ENCODE data around the gene RBM34.

Gene RBM34

GRCh38 chr1:235152235-235152634 lies 8.8 kb downstream of the RBM34 start:
- DNase-seq = no peak

DNA sequence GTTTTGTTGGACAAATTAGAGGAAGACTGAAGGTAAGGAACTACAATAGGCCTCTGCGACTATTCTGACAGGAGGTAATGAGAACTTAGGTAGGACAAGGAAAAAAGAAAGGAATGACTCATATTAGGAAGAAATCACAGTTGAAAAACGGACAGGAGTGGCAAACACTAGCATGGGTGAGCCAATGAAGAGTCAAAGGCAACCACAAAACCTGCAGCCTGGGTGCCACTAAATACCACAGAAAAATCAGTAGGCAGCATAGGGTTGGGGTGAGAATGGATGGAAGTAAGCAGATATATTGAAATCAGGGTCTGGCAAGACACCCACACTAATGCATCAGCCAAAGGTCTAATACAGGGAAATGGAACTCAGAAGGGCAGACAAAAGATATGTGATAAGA lies 10.0 kb downstream of the RBM34 start:
- no peak for DNase-seq

DNA sequence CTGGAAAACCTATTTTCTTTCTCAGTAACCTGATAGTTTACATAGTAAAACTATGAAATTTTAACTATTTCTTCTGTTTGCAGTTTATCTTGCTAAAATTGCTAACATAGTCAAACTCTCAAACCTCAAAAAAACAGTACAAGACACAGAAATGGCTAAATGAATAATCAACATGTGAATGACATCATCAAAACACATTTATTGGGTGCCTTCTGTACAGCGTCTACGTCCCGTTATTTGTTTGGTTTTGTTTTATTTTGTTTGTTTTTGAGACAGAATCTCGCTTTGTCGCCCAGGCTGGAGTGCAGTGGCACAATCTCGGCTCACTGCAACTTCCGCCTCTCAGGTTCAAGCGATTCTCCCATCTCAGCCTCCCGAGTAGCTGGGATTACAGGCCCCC lies 11.2 kb downstream of the RBM34 start:
- no peak for DNase-seq

GRCh38 chr1:235147269-235147668 lies 13.8 kb downstream of the RBM34 start:
- DNase-seq = no peak

DNA sequence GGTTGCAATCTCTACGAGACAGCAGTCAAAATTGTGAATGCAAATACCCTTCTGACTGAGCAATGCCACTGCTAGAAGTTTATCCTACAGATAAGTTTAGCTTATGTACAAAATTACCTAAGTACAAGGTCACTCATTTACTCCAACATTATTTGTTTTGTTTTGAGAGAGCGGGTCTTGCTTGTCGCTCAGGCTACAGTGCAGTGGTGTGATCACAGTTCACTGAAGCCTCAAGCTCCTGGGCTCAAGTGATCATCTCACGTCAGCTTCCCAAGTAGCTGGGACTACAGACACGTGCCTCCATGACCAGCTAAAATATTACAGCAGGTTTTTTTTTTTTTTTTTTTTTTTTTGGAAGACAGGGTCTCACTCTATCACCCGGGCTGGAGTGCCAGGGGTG lies 15.4 kb downstream of the RBM34 start:
- no peak for DNase-seq

DNA sequence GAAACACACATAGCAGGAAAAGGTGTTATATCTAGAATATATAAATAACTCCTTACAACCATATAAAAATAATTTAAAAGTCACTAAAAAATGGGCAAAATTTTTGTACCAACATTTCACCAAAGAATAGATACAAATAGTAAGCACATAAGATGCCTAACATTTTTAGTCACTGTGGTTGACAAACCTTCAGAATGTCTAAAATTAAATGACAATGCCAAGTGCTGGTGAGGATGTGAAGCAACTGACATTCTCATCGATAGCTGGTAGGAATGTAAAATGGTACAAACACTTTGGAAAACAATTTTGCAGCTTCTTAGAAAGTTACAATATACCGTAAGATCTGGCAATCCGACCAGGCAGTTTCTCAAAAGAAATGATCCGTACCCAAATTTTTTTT lies 18.1 kb downstream of the RBM34 start:
- DNase-seq = no peak

- no peak for DNase-seq
Observed at GRCh38 chr1:235139315-235139714, 21.7 kb downstream of the RBM34 start.

DNA sequence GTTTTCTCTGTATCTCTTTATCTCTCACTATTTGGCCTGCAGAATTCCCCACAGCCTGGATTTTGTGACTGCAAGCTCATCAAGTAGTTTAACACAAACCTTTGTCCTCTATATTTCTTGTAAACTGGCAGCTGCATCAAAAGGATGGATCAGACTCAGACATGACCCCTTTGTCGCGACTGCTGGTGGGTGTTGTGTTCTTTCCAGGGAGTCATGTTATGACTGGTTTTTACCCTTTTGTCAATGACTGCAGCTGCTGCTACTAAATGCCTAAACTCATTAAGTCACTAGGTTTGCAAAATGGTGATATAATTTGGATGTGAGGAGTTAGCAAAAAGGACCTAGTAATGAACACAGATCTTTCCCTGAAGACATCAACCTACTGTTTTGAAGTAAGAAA lies 22.2 kb downstream of the RBM34 start:
- no peak for DNase-seq

GRCh38 chr1:235136111-235136510 lies 24.9 kb downstream of the RBM34 start:
- no peak for DNase-seq

GRCh38 chr1:235134171-235134570 lies 26.9 kb downstream of the RBM34 start:
- no peak for DNase-seq

- DNase-seq = no peak
Observed at GRCh38 chr1:235133086-235133485, 28.0 kb downstream of the RBM34 start.

GRCh38 chr1:235131961-235132360 lies 29.1 kb downstream of the RBM34 start:
- no peak for DNase-seq

- no peak for DNase-seq
Observed at GRCh38 chr1:235130766-235131270, 30.2 kb downstream of the RBM34 start.

DNA sequence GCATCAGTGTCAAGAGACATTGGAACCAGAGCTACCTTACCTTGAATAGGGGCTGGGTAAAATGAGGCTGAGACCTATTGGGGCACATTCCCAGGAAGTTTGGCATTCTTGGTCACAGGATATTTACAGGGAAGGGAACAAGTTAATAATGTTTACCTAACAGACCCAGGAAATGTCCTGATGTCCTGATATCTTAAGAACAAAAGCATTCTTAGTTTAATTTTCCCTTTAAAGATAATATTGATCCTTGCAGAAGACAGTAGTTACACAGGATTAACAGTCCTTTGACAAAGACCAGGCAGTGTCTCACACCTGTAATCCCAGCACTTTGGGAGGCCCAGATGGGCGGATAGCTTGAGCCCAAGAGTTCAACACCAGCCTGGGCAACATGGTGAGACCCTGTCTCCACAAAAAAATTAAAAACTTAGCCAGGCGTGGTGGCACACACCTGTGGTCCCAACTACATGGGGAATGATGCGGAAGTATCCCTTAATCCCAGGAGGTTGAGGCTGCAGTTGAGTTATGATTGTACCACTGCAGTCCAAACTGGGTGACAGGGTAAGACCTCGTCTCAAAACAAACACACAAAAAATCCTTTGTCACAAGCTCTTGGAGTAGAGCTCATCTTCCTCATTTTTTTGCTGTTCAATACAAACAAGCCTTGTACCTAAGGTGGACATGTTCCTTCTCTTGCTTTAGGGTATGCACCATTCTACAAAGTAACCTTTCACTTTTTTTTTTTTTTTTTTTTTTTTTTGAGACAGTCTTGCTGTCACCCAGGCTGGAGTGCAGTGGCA lies 31.1 kb downstream of the RBM34 start:
- DNase-seq = no peak

GRCh38 chr1:235128456-235129328 lies 32.4 kb downstream of the RBM34 start, which contains the start of gene TOMM20:
Gene TOMM20, minus strand, starts transcription at chr1:235128837. Its CDS starts 122 bp downstream, at chr1:235128715.
- DNase-seq = peak; percentile 99

DNA sequence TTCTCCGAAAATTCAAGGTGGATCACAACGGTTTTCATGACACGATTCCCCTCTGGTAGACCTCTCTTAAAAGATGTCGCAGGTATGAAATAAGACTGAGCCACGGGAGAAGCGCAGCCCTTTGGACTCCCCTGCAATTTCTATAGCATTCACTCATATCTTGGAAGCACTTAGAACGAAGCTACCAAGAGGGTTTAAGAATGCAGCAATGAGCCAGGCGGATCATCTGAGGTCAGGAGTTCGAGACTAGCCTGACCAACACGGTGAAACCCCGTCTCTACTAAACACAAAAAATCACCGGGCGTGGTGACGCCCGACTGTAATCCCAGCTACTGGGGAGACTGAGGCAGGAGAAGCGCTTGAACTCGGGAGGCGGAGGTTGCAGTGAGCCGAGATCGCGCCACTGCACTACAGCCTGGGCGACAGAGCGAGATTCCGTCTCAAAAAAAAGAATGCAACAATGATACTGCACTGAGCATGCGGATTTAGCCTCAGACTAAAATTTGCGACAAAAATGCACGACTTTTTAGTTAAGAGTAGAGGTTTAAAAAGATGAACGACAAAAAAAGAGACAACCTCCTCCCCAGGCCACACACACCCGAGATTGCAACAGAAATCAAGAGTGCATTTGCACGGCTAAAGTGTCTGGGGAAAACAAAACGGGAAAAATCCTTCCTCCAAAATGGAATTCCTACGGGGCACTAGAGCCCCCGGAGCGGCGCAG lies 33.2 kb downstream of the RBM34 start:
- no peak for DNase-seq

GRCh38 chr1:235127203-235127602 lies 33.8 kb downstream of the RBM34 start:
- DNase-seq = no peak

- DNase-seq = no peak
Observed at GRCh38 chr1:235124665-235125064, 36.4 kb downstream of the RBM34 start.

DNA sequence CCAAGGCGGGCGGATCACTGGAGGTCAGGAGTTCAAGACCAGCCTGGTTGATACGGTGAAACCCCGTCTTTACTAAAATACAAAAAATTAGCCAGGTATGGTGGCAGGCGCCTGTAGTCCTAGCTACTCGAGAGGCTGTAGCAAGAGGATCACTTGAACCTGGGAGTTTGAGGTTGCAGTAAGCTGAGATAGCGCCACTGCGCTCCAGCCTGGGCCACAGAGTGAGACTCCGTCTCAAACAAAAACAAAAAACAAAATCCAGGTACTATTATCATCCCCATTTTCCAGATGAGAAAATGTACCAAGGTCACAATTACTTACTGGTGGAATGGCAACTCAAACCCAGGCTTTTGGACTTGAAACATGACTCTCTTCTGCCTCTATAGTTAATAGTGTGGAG lies 36.9 kb downstream of the RBM34 start:
- no peak for DNase-seq

DNA sequence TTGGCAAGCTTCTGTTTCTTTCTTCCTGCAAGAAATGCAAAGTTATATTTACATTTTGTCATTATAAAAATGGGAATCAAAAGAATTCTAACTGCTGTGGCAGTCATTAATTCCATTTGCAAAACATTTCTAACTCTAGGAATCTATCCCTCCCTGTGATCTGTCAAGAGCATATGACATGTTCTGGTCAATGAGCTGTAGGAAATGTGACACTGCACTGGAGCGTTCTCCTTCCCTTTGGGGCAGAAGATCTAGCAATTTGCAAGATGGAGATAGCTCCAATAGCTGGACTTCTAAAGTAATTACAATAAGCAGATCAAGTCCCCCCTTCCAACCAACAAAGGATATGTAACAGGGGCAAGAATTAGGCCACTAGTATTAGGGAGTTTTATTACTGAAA lies 38.7 kb downstream of the RBM34 start:
- DNase-seq = no peak

DNA sequence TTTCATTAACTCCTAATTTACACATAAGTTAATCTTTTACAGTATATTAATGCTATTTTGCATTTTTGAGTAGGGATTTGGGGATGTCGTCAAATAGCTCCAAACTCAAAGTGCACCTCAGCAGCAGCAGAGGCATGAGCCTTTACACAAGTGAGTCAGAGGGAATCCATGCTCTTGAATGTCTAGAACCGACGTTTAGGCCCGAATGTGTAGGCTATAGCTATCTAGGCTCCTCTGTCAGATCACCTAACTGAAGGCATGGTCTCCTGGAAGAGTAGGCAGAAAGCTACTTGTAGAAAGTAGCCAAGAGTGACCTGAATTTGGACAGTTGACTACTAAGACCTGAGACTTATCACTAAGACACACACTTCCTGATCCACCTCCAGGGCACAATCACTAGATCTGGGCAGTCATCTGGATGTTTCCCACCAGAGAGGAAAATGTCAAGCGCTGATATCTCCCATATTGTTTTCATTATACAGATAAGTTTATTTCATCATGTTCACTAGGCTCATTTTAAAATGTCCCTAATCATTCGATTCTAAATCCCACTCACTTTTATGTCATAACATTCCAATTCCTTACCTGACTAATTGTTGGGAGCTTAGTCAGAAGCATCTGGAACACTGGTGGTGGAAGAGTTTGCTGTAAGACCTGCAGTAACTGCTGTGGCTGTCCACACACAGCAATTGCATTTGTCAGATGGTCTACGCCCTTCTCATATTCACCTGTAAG lies 47.7 kb downstream of the RBM34 start:
- DNase-seq = no peak

Measured in fibroblast of skin of scalp (primary cell).